Adrenal gland (tissue), 5 donors: Measurements from ENCODE around the gene ADAMTS19.

Source experiments
- POLR2A ChIP-seq, 2 donors: fragments of 450-650 bp; IDR thresholded peaks; one replicate each; pipeline ENCODE4 v1.6.1; 2017; ENCODE audit warnings: antibody characterized with exemption in 2 of 2, mild to moderate bottlenecking in 2 of 2, moderate library complexity in 1 of 2
- TF ChIP-seq, protein P1 (sequence below), 6 experiments: fragments of 450-650 bp in 4 of 6; fragments of 200-600 bp in 2 of 6; sonication (generic) in 1 of 6; IDR thresholded peaks; 1 replicate in 5 of 6; 2 replicates in 1 of 6; pipeline versions ENCODE4 v1.5.1 to v1.8.0; 2016 to 2021; ENCODE audit warnings: antibody characterized with exemption in 6 of 6, mild to moderate bottlenecking in 2 of 6, moderate library complexity in 1 of 6
- donor health status: DM: no; HTN: no; CAD: no.

DNA sequence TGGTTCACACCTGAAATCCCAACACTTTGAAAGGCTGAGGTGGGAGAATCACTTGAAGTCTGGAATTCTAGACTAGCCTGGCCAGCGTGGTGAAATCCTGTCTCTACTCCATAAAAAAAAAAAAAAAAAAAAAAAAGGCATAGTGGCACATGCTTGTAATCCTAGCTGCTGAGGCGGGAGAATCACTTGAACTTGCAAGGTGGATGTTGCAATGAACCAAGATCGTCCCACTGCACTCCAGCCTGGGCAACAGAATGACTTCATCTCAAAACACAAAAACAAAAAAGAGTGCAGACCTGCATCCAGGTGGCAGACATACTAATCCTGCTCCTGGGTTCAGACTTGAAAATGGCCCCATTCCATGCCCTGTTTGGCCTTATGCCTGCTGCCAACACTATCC is 21.8 kb upstream of the ADAMTS19 start:
- TF ChIP-seq, protein P1, sequence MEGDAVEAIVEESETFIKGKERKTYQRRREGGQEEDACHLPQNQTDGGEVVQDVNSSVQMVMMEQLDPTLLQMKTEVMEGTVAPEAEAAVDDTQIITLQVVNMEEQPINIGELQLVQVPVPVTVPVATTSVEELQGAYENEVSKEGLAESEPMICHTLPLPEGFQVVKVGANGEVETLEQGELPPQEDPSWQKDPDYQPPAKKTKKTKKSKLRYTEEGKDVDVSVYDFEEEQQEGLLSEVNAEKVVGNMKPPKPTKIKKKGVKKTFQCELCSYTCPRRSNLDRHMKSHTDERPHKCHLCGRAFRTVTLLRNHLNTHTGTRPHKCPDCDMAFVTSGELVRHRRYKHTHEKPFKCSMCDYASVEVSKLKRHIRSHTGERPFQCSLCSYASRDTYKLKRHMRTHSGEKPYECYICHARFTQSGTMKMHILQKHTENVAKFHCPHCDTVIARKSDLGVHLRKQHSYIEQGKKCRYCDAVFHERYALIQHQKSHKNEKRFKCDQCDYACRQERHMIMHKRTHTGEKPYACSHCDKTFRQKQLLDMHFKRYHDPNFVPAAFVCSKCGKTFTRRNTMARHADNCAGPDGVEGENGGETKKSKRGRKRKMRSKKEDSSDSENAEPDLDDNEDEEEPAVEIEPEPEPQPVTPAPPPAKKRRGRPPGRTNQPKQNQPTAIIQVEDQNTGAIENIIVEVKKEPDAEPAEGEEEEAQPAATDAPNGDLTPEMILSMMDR (IDR thresholded peaks at IDR 0.05) = no peak
- no peak for TF ChIP-seq POLR2A (IDR thresholded peaks at IDR 0.05)
